HFF-Myc (cell line): Measurements from ENCODE around the gene CFAP77.

Source experiments
- DNase-seq: peaks from one replicate; pipeline ENCODE4 v3.0.0-alpha.2; 2011; ENCODE audit warnings: low read depth; ENCODE audit errors: extremely low read depth
- H3K4me3 ChIP-seq: replicated peaks from 2 replicates; pipeline ENCODE4 v1.5.1; 2011; ENCODE audit warnings: low read depth, mild to moderate bottlenecking, control low read depth, low read length
- CTCF ChIP-seq: IDR thresholded peaks from 2 replicates; pipeline ENCODE4 v1.5.1; 2012; ENCODE audit warnings: mild to moderate bottlenecking, low read depth, low read length, control low read depth; ENCODE audit errors: missing control alignments

Gene CFAP77

DNA sequence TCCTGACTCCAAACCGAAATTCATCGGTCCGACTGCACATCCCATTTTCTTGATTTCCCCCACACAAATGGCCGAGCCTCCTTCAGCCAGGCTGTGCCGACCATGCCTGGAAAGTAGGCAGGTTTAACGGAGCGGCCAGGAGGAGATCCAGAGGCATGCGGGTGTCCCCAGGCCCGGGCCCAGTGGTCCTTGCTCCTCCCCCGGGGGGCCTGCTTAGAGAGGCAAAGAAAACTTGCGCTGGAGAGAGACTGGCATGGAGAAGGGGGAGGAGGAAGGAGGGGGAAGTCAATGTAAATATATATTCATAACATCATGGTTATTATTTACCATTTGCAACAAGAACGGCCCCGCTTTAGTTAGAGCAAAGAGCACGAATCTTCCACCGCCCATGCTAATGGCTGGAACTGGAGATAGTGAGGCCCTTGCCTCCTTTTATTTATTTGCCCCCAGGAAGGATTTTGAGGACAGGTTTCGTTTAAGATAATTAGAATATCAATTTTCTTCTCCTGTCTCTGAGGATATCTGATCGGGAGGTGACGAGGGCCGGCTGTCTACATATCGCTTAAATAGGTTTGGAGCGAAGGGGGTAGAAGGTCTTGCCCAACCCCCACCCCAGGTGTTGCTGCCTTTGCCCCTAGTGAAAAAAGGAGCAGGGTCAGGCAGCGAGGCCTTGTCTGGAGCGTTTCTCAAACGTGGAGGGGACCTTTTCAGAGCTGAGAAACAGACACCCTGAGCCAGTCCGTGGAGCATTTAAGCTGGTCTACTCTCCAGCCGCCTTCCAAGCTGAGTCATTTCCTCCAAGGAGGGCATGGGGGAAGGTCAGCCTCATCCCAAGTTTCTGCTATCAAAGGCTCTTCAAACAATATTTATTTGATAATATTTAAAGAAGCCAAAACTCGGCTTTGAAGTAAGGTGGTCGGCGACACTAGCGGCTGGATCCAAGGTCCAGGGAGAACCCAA lies 174.9 kb downstream of the CFAP77 start:
- no peak for DNase-seq
- no peak for TF ChIP-seq CTCF
- no peak overlapping the region for H3K4me3 ChIP-seq

GRCh38 chr9:132585954-132586829 lies 176.2 kb downstream of the CFAP77 start:
- no peak for TF ChIP-seq CTCF
- no peak for DNase-seq
- no peak overlapping the region for H3K4me3 ChIP-seq

GRCh38 chr9:132586830-132587591 lies 177.0 kb downstream of the CFAP77 start:
- TF ChIP-seq CTCF = no peak
- DNase-seq = no peak
- H3K4me3 ChIP-seq = no peak overlapping the region

DNA sequence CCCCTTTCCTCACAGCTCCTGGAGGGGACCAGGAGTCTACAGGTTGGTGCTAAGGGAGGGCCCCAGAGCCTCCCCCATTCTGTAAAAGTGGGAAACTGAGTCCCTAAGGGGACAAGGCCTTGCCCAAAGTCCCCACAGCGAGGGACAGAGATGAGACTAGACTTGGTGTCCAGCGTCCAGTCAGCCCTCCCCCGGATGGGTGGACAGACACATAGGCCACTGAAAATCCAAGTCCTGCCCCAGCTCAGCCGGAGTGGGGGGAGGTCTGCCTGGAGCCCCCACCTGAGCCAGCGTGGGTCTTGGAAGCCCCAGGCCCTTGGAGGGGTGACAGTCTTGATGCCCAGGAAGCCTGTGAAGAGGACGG lies 177.6 kb downstream of the CFAP77 start:
- no peak overlapping the region for H3K4me3 ChIP-seq
- no peak for TF ChIP-seq CTCF
- DNase-seq = no peak

GRCh38 chr9:132588098-132588497 lies 178.1 kb downstream of the CFAP77 start:
- TF ChIP-seq CTCF = no peak
- no peak for DNase-seq
- no peak overlapping the region for H3K4me3 ChIP-seq

DNA sequence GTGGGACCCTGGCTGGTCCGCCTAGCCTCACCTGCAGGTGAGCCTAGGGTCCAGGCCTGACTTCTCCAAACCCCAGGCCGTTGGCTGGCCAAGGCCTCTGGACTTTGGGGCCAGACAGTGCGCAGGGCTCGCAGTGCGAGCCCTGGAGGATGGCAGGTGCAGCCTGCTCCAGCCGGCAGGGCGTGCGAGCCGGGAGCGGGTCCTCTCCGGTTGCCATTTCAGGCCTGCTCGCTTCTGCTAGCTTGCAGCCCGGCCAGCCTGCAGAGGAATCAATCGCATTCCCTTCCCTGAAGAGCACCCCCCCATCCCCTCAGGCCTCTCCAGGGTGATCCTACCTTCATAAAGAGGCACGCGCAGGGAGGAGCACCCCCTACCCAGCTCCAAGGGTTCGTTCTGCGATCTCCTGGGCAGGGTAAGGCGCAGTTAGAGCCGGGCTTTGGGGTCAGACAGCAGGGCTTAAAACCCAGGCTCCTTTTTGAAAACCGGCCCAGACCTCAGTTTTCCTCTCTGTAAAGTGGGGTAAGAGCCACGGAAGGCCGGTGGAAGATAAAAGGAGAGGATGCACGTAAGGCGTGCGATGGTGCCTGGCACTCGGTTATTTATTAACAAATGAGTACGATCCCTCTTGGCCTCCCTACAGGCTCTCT lies 178.6 kb downstream of the CFAP77 start:
- H3K4me3 ChIP-seq = no peak overlapping the region
- TF ChIP-seq CTCF = no peak
- DNase-seq = no peak
